GM19351 (cell line): ENCODE data around the gene DUT.
"Not testable (repeated sequence)": the region's sequence is repeated elsewhere in the genome, so short reads cannot be mapped to it uniquely, and the experiment has no call there.

Source experiments
- ATAC-seq: cut with Tn5 transposase; IDR thresholded peaks from one replicate; pipeline ENCODE4 v1.9.1; 2021; ENCODE audit warnings: mild to moderate bottlenecking, moderate library complexity; ENCODE audit not compliant: unreplicated experiment

The DUT gene

DNA sequence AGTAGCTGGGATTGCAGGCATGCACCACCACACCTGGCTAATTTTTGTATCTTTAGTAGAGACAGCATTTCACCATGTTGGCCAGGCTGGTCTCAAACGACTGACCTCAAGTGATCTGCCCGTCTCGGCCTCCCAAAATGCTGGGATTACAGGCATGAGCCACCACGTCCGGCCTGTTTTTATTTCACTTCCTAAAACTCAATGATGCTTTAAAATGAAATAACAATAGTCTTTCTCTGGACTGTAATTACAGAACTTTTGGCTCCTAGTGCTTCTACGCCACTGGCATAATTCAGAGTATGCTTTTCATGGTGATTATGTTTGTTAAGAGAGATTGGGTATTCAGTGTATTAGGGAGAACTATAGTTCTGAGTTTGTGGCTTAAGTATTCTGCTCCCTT is 5.0 kb upstream of the DUT start:
- not testable (repeated sequence) for ATAC-seq

DNA sequence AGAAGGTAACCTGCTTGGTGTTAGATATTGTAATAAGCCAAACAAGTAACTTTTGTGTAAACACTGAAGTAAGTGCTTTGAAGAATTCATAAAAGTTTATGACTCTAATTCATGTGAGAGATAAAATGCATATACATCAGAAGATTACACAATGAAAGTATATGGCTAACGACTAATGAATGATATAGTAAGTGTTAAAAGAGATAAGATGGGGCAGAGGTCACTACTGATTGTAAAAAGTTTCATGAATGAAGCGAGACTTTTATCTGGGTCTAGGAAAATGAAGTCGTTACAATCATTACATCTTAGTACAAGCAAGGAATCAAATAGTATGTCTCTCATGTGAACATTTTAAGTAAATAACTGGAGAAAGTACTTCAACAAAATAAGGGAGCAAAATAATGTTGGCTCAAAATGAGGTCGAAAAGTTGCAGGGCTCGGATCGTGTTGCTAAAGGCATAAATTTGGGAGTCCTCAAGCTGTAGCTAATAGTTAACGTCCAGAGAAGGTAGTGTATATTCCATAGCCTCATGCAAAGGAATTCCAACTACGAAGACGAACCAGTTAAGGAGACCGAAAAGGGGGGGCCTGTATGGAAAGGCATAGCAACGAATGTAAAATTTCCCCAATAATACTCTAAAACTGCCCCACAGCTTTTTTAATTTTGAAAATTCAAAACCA is 984 bp upstream of the DUT start:
- no peak for ATAC-seq

DNA sequence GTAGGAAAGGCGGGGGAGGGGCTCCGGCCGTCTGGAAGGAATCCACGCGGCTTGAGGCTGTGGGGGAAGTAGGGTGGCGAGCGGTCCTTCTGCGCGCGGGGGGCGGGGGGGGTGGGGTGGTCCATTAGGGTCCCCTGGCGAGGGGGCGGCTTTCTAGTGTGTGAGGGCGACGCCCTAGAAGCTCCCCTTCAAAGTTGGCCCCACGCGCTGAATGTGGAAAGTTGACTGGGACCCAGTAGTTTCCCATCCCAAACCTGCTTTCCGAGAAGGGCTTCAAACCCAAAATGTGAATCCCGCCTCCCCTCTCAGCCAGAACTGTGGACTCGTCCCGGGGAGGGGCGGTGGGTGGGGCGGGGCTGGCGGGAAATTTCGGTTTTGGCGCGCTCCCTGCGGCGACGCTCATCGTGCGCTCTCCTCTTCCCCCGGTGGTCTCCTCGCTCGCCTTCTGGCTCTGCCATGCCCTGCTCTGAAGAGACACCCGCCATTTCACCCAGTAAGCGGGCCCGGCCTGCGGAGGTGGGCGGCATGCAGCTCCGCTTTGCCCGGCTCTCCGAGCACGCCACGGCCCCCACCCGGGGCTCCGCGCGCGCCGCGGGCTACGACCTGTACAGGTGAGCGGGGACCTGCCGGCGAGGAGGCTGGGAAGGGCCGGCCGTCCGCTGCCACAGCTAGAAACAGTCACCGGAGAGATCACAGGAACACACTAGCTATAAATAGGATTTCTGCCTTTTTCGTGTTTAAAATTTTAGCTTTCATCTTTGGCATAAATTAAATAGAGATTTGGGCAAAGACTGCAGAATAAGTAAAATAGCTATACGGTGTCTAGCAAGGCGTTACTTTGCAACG is 790 bp downstream of the DUT start:
- peak; percentile 52 for ATAC-seq

DNA sequence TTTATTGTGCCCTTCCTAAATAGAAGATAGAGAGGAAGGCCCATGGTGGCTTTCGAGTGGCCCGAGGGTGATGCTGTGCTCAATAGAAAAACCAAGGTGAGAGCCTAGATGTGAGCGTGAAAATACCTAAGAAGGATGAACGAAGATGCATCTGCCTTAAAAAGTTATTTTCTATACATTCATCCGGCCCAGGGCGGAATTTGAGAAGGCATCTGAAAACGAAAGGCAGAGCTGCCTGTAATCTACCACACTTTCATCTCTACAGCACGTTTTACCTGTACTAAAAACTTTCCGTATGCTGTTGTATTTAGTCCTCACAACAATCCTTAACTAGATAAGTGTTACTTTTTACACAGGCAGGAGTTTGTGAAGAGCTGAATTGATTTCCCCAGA is 1.4 kb downstream of the DUT start:
- ATAC-seq = no peak

DNA sequence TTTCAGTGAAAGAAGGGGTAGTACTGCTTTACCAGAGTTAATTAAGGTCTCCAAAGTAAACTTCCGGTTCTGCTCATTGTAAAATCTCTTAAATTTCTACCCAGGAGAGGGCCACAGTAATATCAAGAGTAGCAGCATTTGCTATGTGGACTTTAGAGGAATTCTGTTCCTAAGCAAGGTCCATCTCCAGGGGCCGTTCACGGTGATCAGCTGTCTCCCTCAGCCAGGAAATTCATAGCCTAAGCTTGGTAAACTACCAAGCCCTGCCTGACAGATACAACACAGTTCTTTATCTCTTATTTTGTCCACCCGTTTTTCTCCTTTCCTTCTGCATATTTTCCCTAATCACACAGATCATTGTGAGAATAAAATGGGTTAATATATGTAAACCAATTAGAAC is 2.3 kb downstream of the DUT start:
- no peak for ATAC-seq

DNA sequence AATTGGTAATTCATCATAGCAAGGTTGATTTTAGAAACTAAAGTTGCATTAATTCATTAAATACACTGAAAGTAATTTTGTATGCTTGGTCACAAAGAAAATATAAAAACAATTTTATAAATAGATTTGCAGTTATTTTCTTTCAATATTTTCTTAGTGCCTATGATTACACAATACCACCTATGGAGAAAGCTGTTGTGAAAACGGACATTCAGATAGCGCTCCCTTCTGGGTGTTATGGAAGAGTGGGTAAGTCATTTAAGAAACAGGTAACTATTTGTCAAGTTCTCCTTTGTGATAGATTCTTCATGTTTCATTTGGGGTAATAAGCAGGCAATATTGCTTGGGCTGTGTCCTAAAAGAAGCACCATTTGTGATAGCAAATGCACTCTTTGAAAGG is 3.0 kb downstream of the DUT start:
- no peak for ATAC-seq

DNA sequence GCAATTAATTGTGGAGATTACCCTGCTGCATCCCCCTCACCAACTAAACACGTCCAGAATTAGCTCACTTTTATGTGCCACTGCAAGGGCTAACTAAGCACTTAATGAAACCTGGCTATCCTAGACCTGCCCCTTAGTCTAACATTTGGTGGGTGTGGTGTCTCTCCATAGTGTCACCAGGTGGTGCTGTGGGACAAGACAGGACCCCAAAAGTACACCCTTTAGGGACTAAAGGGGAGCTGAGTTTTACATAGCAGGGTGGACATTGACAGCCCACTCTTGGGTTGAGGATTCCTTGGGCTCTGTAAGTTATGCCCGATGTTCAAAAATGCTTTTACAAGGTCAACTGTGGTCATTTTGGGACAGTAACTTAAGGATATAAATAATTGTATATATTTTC is 5.7 kb downstream of the DUT start:
- ATAC-seq = no peak

DNA sequence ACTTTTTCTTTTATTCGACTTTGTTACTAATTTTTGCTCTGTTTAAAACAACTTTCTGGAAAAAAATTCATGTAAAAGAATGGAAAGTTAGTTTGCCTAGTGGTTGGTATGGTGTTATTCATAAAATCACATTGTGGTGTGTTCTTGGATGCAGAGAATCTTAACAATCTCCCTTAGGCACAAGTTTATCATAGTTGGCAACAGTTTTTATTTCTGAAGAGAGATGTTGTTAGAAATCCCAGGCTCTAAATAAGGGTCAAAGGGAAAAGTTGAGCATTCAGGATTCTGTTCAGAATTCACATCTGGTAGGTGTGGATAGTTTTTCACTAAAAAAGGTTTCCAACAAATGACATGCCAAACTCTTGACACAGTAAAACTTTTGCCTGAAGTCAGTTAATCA is 6.4 kb downstream of the DUT start:
- ATAC-seq = no peak

DNA sequence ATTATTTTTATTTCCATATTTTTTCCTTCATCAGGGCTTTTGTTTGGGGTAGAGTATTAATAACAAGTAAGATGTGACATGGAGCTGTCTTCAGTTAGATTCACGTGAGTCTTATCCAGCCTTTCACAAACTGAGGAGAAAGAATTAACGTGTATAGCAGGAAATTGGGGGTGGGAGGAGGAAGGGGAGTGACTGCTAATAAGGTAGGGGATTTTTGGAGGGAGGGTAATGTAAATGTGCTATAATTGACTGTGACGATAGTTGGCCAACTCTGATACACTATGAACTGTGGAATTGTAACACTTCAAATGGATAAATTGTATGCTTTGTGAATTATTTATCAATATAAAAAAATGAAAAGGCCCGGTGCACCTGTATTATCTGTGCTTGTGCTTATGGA is 8.9 kb downstream of the DUT start:
- ATAC-seq = no peak

DNA sequence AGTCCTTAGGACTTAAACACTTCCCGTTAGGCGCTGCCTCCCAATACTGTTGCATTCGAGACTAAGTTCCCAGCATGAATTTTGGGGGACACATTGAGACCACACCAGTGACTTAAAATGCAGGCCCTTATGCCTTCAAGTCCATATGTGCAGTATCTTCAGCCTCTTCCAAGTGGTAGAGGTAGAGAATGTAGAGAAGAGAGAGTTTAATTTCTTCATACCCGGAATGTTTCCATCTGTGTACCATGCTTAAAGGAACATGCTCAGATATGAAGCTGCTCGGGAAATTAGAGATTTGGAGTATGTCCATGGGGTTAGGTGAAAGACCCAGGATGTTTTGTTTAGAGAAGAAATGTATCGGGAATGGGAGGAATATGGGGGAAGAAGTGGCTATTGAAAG is 12.6 kb downstream of the DUT start:
- no peak for ATAC-seq

DNA sequence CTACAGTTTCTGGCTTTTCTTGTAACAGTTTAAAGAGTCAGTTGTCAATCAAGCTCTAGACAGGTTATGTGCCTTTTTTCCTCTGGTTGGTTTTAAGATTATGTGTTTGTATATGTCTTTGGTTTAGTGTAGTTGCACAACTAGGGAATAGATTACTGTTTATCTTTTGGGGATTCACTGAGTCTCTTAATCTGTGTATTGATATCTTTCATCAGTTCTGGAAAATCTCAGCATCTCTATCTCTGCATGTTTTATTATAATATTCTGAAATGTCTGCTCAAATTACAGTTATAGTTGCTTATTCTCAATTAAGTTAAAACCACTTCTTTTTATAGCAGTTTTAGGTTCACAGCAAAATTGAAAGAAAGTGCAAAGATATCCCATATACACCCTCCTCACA is 14.3 kb downstream of the DUT start:
- no peak for ATAC-seq

DNA sequence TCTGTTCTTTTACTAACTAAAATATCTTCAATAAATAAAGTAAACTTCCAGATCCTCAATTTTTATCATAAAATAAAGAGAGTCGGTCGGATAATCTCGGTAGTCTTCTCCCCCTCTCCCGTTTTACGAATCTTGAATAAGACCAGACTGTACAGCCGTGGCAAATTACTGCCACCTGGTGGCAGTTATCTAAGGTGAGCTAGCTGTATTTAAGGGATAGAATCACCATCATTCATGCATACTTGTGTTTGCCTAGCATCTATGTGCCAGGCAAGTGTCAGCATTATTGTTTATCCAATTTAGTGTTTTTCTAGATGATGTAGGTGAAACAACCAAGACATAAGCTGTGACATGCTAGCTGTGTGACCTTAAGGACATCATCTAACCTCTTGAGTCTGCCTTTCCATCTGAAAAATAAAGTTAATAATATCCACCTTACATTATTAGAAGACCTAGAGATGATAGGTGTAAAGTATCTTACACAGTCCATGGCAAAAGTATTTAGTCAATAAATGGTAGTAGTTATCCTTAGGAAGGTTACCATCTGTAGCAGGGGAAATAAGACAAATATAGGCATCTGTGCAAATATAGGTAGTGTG is 21.3 kb downstream of the DUT start:
- peak; percentile 91 for ATAC-seq

DNA sequence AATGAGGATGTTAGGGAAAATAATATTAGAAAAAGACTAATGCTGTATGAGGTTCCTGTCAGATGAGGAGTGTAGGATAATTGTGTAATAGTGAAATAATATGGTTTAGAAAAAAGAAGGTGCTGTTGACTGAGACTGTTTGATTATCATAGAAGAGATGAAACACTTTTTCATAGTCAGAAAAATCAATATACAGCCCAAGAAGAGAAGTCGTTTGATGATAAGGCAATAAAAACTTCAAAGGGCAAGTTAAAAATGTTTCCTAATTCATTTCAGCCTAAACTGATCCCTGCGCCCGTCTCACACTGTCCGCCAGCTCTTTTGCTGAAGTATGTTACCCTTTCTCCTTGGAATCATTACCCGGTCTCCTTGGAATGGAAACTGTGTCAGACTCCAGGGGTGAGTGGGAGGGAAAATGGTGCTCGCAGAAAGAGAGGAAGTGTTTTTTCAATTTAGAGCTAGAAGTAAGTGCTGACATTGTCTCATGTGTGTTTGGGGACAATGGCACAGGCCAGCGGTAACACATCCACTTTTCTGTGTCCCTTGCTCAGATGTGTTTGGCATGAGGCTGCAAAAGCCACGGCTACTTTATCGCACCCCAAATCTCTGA is 23.6 kb downstream of the DUT start:
- no peak for ATAC-seq

DNA sequence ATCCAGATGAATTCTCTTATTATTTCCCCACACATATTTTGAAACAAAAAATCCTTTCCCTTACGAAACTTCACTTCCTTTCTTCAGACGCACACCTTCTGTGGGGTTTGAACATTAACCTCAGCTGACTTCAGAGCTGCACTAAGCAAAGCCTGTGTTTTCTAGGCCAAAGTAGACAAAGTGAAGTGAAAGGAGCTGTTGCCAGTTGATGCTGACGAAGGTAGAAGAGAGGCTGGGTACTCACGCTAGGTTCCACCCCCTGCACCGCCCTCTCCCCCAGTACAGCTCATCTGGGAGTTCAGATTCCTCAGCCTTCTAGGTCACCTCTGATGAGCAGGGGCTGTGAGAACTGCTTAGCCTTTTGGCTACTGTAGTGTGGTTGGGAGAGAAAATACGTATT is 24.1 kb downstream of the DUT start:
- ATAC-seq = no peak

DNA sequence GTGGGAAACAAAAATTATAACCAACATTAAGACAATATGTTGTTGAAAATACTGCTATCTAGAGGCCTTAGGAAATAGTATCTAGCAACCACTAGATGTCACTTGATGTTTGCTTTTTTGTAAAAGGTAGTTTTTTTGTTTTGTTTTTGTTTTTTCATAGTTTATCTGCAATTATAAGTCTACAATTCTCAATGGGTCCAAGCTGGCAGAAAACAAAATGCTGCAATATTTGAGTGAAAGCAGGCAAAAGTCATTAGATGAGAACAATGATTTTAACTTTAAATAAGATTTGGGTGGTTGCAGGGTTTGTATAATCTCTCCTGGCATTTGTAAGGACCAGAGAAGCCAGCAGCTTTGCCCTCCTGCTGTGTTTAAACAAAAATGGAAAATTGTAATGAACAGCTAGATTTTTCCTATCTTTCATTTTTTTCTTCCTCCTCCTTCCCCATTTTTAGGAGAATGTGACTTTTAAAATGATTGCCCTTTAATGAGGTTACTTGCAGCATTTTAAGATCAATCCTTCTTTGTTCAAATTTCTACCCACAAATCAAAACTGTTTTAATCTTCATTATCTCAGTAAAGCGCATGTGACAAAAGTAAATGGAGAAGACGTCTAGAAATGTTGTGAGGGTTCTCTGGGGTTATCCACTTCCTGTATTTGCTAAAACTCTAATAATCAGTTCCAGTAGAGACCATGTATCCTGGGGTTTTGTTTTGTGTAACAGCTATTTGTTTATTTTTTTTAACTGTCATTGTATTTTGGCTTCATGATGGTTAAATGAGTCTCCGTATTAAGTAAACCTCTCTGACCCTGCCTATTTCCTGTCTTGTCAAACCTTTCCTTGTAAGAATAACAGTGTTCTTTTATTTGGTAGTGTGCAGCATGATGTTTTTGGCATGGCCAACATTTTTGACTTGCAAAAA is 27.3 kb downstream of the DUT start:
- ATAC-seq = peak; percentile 41

DNA sequence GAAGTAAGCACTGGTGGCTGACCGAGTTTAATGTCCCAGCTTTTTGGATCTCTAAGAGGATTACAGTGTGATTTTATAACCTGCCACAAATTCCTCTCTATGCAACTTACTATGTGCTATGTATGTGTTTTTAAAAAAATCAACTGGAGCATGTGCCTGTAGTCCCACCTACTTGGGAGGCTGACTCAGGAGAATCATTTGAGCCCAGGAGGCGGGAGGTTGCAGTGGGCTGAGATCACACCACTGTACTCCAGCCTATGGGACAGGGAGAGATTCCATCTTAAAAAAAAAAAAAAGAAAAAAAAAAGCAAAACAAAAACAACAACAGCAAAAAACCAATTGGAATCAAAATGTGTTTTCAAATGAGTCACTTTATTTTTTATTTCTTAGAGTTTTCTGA is 29.6 kb downstream of the DUT start:
- no peak for ATAC-seq

DNA sequence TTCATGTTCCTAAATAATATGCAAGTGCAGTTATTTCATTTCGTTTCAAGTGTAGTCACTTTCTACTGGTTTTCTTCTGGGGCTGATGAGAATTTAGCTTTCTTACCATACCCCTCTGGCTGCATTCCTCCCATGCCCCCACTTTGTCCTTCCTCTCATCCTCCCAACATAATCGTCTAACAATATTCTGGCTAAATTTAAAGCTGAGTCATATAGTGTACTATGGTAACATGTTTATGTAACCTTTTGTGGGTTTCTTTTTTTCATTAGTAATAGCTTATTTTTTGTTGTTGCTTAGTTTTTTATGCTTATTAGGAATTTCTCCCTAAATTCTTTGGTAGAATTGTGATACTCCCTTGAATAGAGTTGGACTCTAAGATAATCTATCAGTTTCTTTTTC is 30.5 kb downstream of the DUT start:
- no peak for ATAC-seq

DNA sequence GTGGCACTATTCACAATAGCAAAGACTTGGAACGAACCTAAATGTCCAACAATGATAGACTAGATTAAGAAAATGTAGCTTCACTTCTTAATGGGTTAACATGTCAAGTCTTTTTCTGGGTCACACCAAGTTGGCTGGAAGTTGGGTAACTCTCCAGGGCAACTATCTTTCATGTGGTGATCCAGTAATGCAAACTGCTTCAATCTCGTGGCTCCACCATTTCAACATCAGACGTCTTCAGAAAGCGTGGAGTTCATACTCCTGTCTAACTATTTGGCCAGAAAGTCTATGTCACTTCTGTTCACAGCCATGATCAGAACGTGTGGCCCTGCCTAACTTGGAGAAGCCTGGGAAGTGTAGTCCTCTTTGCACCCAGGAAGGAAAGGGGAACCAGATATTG is 32.2 kb downstream of the DUT start:
- ATAC-seq = no peak

DNA sequence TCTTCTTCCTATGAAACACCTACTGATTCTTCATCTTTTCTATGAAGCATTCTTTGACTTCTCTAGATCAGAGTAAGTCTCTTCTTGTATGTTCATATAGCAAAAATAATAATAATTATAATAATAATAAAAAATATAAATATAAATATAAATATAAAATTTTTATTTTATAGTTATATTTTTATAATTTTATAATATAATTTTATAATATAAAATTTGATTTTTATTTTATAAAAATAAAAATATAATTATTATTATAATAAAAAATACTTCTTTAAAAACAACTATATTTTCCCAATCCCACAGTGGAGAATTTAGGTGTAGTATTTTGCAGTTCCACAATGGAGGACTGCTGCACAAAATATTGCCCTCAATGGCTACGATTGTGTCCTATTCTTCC is 34.3 kb downstream of the DUT start:
- no peak for ATAC-seq

DNA sequence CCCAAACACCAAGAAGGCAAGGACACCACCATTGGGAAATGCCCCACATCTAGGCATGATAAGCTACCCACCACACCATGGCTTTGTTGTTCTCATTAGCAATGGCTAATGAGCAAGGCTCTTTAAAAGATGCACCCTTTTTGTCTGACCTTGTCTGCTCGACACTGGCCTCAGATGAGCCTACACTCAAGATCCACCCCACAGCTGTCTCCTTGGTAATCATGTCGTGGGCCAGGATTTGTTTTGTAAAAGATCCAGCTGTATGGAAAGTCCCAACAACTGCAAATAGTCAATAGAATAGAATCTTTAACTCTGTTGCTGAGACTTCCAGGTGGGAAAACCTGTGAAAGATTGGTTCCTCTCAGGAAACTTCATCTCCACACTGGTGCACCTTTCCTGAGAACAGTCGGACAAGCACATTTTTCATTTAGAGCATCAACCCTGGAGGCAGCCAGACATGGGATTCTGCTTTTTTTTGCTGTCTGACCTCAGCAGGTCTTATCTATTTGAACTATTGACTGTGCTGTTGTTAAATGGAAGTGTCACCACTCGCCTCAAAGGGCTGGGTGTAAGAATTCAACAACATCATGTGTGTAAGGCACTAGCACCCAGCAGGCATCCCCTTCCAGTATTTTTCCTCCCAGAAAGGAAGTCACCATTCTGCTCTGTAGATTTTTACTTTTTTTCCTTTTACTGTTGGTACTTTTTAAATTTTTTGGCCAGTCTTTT is 35.5 kb downstream of the DUT start:
- ATAC-seq = no peak
